HepG2 (cell line): ENCODE data around the gene CDH13. TPM values are rescaled to one million over a fixed set of nuclear protein-coding genes. Genes with fewer than 3 reads are reported as not detected.

Experiments
- AHDC1 ChIP-seq: sonication (generic); formaldehyde crosslinking; IDR thresholded peaks from 2 replicates; pipeline ENCODE4 v1.5.1; 2020; ENCODE audit warnings: mild to moderate bottlenecking, missing genetic modification reagents, borderline replicate concordance
- CENPX ChIP-seq: sonication (generic); formaldehyde crosslinking; IDR thresholded peaks from 2 replicates; pipeline ENCODE4 v1.9.0; 2021; ENCODE audit warnings: mild to moderate bottlenecking, missing genetic modification reagents, moderate library complexity
- DNMT3B ChIP-seq: conservative IDR thresholded peaks from 2 replicates; pipeline ENCODE4 v1.6.1; 2016; ENCODE audit warnings: missing biosample characterization, control low read depth
- EHMT2 ChIP-seq: fragments of 200-600 bp; sonication (generic); IDR thresholded peaks from 2 replicates; pipeline ENCODE4 v1.7.0; 2017; ENCODE audit warnings: antibody characterized with exemption, low read depth, low read length, borderline replicate concordance
- NFE2L1 ChIP-seq: sonication (generic); formaldehyde crosslinking; IDR thresholded peaks from 2 replicates; pipeline ENCODE4 v1.4.0; 2020; ENCODE audit warnings: missing genetic modification reagents, mild to moderate bottlenecking, borderline replicate concordance
- NR2F1 ChIP-seq, 2 experiments: fragments of 450-650 bp in 1 of 2; formaldehyde crosslinking in 1 of 2; IDR thresholded peaks; 2 replicates each; pipeline versions ENCODE4 v1.5.0 to v1.6.1; 2016 to 2020; ENCODE audit warnings: mild to moderate bottlenecking in 1 of 2, missing compliant biosample characterization in 1 of 2, missing genetic modification reagents in 1 of 2, moderate library complexity in 1 of 2
- SRSF9 ChIP-seq: fragments of 200-400 bp; formaldehyde crosslinking; IDR thresholded peaks from 2 replicates; pipeline ENCODE4 v1.6.1; 2018; ENCODE audit warnings: borderline replicate concordance, mild to moderate bottlenecking, low read depth, low read length; ENCODE audit not compliant: insufficient read depth, poor library complexity, severe bottlenecking
- TBX3 ChIP-seq: fragments of 450-650 bp; IDR thresholded peaks from 2 replicates; pipeline ENCODE4 v1.6.1; 2017; ENCODE audit warnings: antibody characterized with exemption, mild to moderate bottlenecking, inconsistent platforms, borderline replicate concordance
- THRA ChIP-seq: sonication (generic); formaldehyde crosslinking; IDR thresholded peaks from 2 replicates; pipeline ENCODE4 v1.4.0; 2020; ENCODE audit warnings: missing genetic modification reagents, borderline replicate concordance
- ZBTB37 ChIP-seq: sonication (generic); formaldehyde crosslinking; IDR thresholded peaks from 2 replicates; pipeline ENCODE4 v1.4.0; 2020; ENCODE audit warnings: mild to moderate bottlenecking, missing genetic modification reagents
- ZNF225 ChIP-seq: sonication (generic); formaldehyde crosslinking; IDR thresholded peaks from 2 replicates; pipeline ENCODE4 v1.4.0; 2020; ENCODE audit warnings: mild to moderate bottlenecking, missing genetic modification reagents
- ZNF275 ChIP-seq: sonication (generic); formaldehyde crosslinking; IDR thresholded peaks from 2 replicates; pipeline ENCODE4 v1.8.0; 2022; ENCODE audit warnings: missing genetic modification reagents, mild to moderate bottlenecking, inconsistent platforms, borderline replicate concordance
- ZNF343 ChIP-seq: sonication (generic); formaldehyde crosslinking; IDR thresholded peaks from 2 replicates; pipeline ENCODE4 v1.4.0; 2020; ENCODE audit warnings: mild to moderate bottlenecking, missing genetic modification reagents
- ZNF414 ChIP-seq: sonication (generic); formaldehyde crosslinking; IDR thresholded peaks from 2 replicates; pipeline ENCODE4 v1.5.0; 2020; ENCODE audit warnings: missing genetic modification reagents
- ZNF780A ChIP-seq: sonication (generic); formaldehyde crosslinking; IDR thresholded peaks from 2 replicates; pipeline ENCODE4 v1.8.0; 2022; ENCODE audit warnings: mild to moderate bottlenecking, missing genetic modification reagents, moderate library complexity
- ZNF883 ChIP-seq: sonication (generic); formaldehyde crosslinking; IDR thresholded peaks from 2 replicates; pipeline ENCODE4 v1.5.1; 2020; ENCODE audit warnings: mild to moderate bottlenecking, missing genetic modification reagents; ENCODE audit errors: not compliant biosample characterization
- polyA plus RNA-seq, 8 experiments: library from polyadenylated mRNA; depleted of rRNA in 3 of 8; stranded (reverse) in 7 of 8; unstranded in 1 of 8; fragments of >200 nt; fragmentation: Illumina TruSeq in 4 of 8; extraction: Trizol in 4 of 8; gene quantifications; 2 replicates each; pipeline versions ENCODE4 v1.2.1 to v1.2.3, GENCODE V29; 2011 to 2016; ENCODE audit warnings: low read depth in 4 of 8, missing spikeins in 1 of 8, mixed read lengths in 1 of 8; ENCODE audit not compliant: insufficient read depth in 1 of 8
- total RNA-seq, 5 experiments: library from RNA; depleted of rRNA; stranded (reverse); fragments of >200 nt; fragmentation: Illumina TruSeq; extraction: Trizol; gene quantifications; 2 replicates each; pipeline ENCODE4 v1.2.3, GENCODE V29; 2016; ENCODE audit warnings: low read depth in 1 of 5

CDH13 gene
- total and polyA plus RNA-seq, 2 of the 13 experiments (the other 11 are each of a cell fraction or from before 2014, with no cell fraction given): not detected

- no peak for TF ChIP-seq ZNF883
- TF ChIP-seq NR2F1 (CRISPR knock-in tag; IDR thresholded peaks at IDR 0.05): peak; percentile 81 to 92
- peak; percentile 57; the same call in 1 of the 2 replicates for TF ChIP-seq ZNF225
- no peak for TF ChIP-seq ZNF414
- TF ChIP-seq DNMT3B (CRISPR knock-in tag): no peak
- TF ChIP-seq CENPX (CRISPR knock-in tag): no peak
- no peak; the same call in 1 of the 2 replicates for TF ChIP-seq TBX3
- TF ChIP-seq AHDC1: no peak
- TF ChIP-seq THRA (CRISPR knock-in tag): no peak; the same call in 1 of the 2 replicates
- 0 out of 2 replicates have a peak, but pooled peaks have one; percentile 46 for TF ChIP-seq ZNF275
- no peak for TF ChIP-seq SRSF9
- no peak for TF ChIP-seq ZNF780A
- TF ChIP-seq ZNF343 (CRISPR knock-in tag): no peak
- no peak for TF ChIP-seq ZBTB37 (CRISPR knock-in tag)
- TF ChIP-seq EHMT2: peak; percentile 41; the same call in 1 of the 2 replicates
- no peak for TF ChIP-seq NFE2L1 (CRISPR knock-in tag)
Observed at GRCh38 chr16:83813823-83814658, 1187.3 kb downstream of the CDH13 start (continued).
